OCI-LY1 (cell line): ENCODE measurements around the gene PFN2.

Experiments used
- EZH2 ChIP-seq: fragments of 200-600 bp; sonication (generic), shearing (Covaris generic); IDR thresholded peaks from 2 replicates; pipeline ENCODE4 v1.8.0; 2017; ENCODE audit warnings: borderline replicate concordance, mixed run types, mild to moderate bottlenecking, antibody characterized with exemption, low read length, moderate library complexity, mixed read lengths
- TF ChIP-seq, protein P1 (sequence below): fragments of 200-600 bp; sonication (generic), shearing (Covaris generic); IDR thresholded peaks from 2 replicates; pipeline ENCODE4 v1.5.1; 2017; ENCODE audit warnings: mild to moderate bottlenecking, antibody characterized with exemption, low read length, moderate library complexity, mixed read lengths

DNA sequence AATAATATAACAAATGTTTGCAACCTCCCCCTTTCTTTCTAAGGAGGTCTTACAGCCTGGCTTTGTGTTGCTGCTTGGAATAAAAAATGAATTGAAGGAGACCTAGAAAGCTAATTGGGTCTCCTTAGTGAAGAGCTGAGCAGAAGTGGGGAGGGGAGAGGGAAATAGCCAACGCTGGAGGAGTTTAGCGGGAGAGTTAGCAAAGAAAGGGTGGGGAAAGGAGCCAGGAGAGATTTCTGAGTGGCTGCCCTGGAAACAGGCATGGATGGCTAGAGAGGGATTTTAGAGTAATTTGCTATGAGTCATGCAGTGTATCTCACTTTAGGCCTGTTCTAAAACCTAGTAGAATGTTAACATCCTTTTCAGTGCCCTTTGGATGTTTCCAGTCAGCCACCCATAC is 45.2 kb upstream of the PFN2 start:
- TF ChIP-seq, protein P1, sequence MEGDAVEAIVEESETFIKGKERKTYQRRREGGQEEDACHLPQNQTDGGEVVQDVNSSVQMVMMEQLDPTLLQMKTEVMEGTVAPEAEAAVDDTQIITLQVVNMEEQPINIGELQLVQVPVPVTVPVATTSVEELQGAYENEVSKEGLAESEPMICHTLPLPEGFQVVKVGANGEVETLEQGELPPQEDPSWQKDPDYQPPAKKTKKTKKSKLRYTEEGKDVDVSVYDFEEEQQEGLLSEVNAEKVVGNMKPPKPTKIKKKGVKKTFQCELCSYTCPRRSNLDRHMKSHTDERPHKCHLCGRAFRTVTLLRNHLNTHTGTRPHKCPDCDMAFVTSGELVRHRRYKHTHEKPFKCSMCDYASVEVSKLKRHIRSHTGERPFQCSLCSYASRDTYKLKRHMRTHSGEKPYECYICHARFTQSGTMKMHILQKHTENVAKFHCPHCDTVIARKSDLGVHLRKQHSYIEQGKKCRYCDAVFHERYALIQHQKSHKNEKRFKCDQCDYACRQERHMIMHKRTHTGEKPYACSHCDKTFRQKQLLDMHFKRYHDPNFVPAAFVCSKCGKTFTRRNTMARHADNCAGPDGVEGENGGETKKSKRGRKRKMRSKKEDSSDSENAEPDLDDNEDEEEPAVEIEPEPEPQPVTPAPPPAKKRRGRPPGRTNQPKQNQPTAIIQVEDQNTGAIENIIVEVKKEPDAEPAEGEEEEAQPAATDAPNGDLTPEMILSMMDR, result no peak
- TF ChIP-seq EZH2, result no peak
